Trophoblast cell (in vitro differentiated cells and primary cell): ENCODE measurements around the gene TBL1XR1.

Experiments
- DNase-seq, 2 donors: peaks; one replicate each; pipeline ENCODE4 v3.0.0-alpha.2; 2016
- H2AFZ ChIP-seq: 2 replicates; pipeline ENCODE4 v1.6.1; 2013; ENCODE audit warnings: low read length, moderate library complexity, mild to moderate bottlenecking; ENCODE audit not compliant: insufficient read depth, poor library complexity
- H2AK5ac ChIP-seq: 2 replicates; pipeline ENCODE4 v1.6.1; 2013; ENCODE audit warnings: mild to moderate bottlenecking, low read length
- H2BK120ac ChIP-seq: 2 replicates; pipeline ENCODE4 v1.6.1; 2013; ENCODE audit warnings: low read length, mild to moderate bottlenecking, moderate library complexity; ENCODE audit not compliant: insufficient read depth, poor library complexity
- H2BK12ac ChIP-seq: 2 replicates; pipeline ENCODE4 v1.6.1; 2013; ENCODE audit warnings: mild to moderate bottlenecking, low read length, moderate library complexity
- H2BK5ac ChIP-seq: 2 replicates; pipeline ENCODE4 v1.6.1; 2013; ENCODE audit warnings: low read length, low read depth, moderate library complexity, mild to moderate bottlenecking; ENCODE audit not compliant: poor library complexity
- H3K14ac ChIP-seq: 2 replicates; pipeline ENCODE4 v1.6.1; 2013; ENCODE audit warnings: mild to moderate bottlenecking, low read length
- H3K18ac ChIP-seq: 2 replicates; pipeline ENCODE4 v1.6.1; 2013; ENCODE audit warnings: mild to moderate bottlenecking, low read length
- H3K23ac ChIP-seq: 2 replicates; pipeline ENCODE4 v1.6.1; 2013; ENCODE audit warnings: low read length
- H3K27ac ChIP-seq: 2 replicates; pipeline ENCODE4 v1.5.1; 2013; ENCODE audit warnings: low read depth, mild to moderate bottlenecking, inconsistent platforms, low read length, moderate library complexity
- H3K27me3 ChIP-seq: 2 replicates; pipeline ENCODE4 v1.6.1; 2013; ENCODE audit warnings: inconsistent platforms, mild to moderate bottlenecking, low read length, moderate library complexity; ENCODE audit not compliant: insufficient read depth
- H3K36me3 ChIP-seq, 2 experiments: 1 replicate in 1 of 2; 2 replicates in 1 of 2; pipeline ENCODE4 v1.6.1; 2013; ENCODE audit warnings: low read length in 2 of 2, mild to moderate bottlenecking in 2 of 2, moderate library complexity in 1 of 2; ENCODE audit not compliant: insufficient read depth in 2 of 2, control insufficient read depth in 1 of 2
- H3K4ac ChIP-seq: 2 replicates; pipeline ENCODE4 v1.6.1; 2013; ENCODE audit warnings: low read depth, mild to moderate bottlenecking, low read length, moderate library complexity
- H3K4me1 ChIP-seq, 2 experiments: 1 replicate in 1 of 2; 2 replicates in 1 of 2; pipeline ENCODE4 v1.6.1; 2013; ENCODE audit warnings: low read length in 2 of 2, mild to moderate bottlenecking in 2 of 2, moderate library complexity in 1 of 2; ENCODE audit not compliant: insufficient read depth in 2 of 2, control insufficient read depth in 1 of 2
- H3K4me2 ChIP-seq: 2 replicates; pipeline ENCODE4 v1.6.1; 2013; ENCODE audit warnings: inconsistent platforms, mild to moderate bottlenecking, low read length, moderate library complexity
- H3K4me3 ChIP-seq: 2 replicates; pipeline ENCODE4 v1.5.1; 2013; ENCODE audit warnings: mild to moderate bottlenecking, low read depth, low read length, inconsistent platforms
- H3K79me1 ChIP-seq: one replicate; pipeline ENCODE4 v1.6.1; 2013; ENCODE audit warnings: low read length
- H3K79me2 ChIP-seq: 2 replicates; pipeline ENCODE4 v1.6.1; 2013; ENCODE audit warnings: low read length, mild to moderate bottlenecking; ENCODE audit not compliant: control insufficient read depth, insufficient read depth, poor library complexity
- H3K9ac ChIP-seq: 2 replicates; pipeline ENCODE4 v1.6.1; 2013; ENCODE audit warnings: mild to moderate bottlenecking, low read length
- H3K9me3 ChIP-seq: 2 replicates; pipeline ENCODE4 v1.6.1; 2013; ENCODE audit warnings: low read depth, mild to moderate bottlenecking, control low read depth, inconsistent platforms, low read length; ENCODE audit not compliant: insufficient read depth
- H4K12ac ChIP-seq: 2 replicates; pipeline ENCODE4 v1.6.1; 2013; ENCODE audit warnings: low read depth, mild to moderate bottlenecking, low read length, moderate library complexity
- H4K8ac ChIP-seq: 2 replicates; pipeline ENCODE4 v1.6.1; 2013; ENCODE audit warnings: low read depth, mild to moderate bottlenecking, low read length, moderate library complexity
- H4K91ac ChIP-seq: one replicate; pipeline ENCODE4 v1.6.1; 2013; ENCODE audit warnings: low read depth, mild to moderate bottlenecking, low read length, moderate library complexity
- WGBS: extraction: QIAGEN DNeasy Blood & Tissue Kit; methylation state at CpG from one replicate; pipeline ENCODE4 v1.1.7; 2013; ENCODE audit warnings: missing lambda C conversion rate; ENCODE audit not compliant: insufficient read length, insufficient coverage; ENCODE audit errors: extremely low coverage; 5-methylcytosine and 5-hydroxymethylcytosine counted together

The TBL1XR1 gene

GRCh38 chr3:177196456-177197040 is 734 bp downstream of the TBL1XR1 start:
- H3K4me3 ChIP-seq: peak overlapping the region; percentile 89
- DNase-seq: peak in 1 of 2 donors; percentile 49
- peak overlapping the region; percentile 94 for H3K9ac ChIP-seq
- H3K9me3 ChIP-seq: no peaks in the 10 kb centered on the region
- peak overlapping the region; percentile 96 for H3K27ac ChIP-seq
- peak overlapping the region; percentile 98 for H2BK5ac ChIP-seq
- peaks cover 21% of the 10 kb centered on the region for H3K79me2 ChIP-seq
- no CpG with 5 or more reads among the region's 43 CpGs for WGBS
- peaks cover 18% of the 10 kb centered on the region for H3K79me1 ChIP-seq
- peaks cover 0 to 3% of the 10 kb centered on the region in 2 experiments for H3K4me1 ChIP-seq
- H4K8ac ChIP-seq: peak overlapping the region; percentile 88
- H2AFZ ChIP-seq: peak overlapping the region; percentile 50
- H2AK5ac ChIP-seq: peak overlapping the region; percentile 8
- H3K4me2 ChIP-seq: peak overlapping the region; percentile 91
- peak overlapping the region; percentile 95 for H4K91ac ChIP-seq
- no peaks in the 10 kb centered on the region for H3K27me3 ChIP-seq
- peak overlapping the region; percentile 77 for H2BK120ac ChIP-seq
- peak overlapping the region; percentile 96 for H4K12ac ChIP-seq
- H3K14ac ChIP-seq: peak overlapping the region; percentile 89
- peak overlapping the region; percentile 92 for H3K4ac ChIP-seq
- H3K18ac ChIP-seq: peak overlapping the region; percentile 100
- no peaks in the 10 kb centered on the region for H3K36me3 ChIP-seq
- no peak overlapping the region for H3K23ac ChIP-seq
- H2BK12ac ChIP-seq: peak overlapping the region; percentile 89

GRCh38 chr3:177196008-177196455 is 1.2 kb downstream of the TBL1XR1 start:
- Histone ChIP-seq H3K79me2 (peaks cover 21% of the 10 kb centered on the region), H3K79me1 (peaks cover 18% of the 10 kb centered on the region), H3K9ac (peak overlapping the region; percentile 94), H3K9me3 (no peaks in the 10 kb centered on the region), H3K14ac (peak overlapping the region; percentile 76), H3K4me3 (peak overlapping the region; percentile 89), H3K36me3 (no peaks in the 10 kb centered on the region), H2BK12ac (peak overlapping the region; percentile 89), H4K8ac (peak overlapping the region; percentile 80), H3K27ac (peak overlapping the region; percentile 96), H4K91ac (peak overlapping the region; percentile 95), H3K4me2 (peak overlapping the region; percentile 91), H2AFZ (no peak overlapping the region), H2BK5ac (peak overlapping the region; percentile 98), H3K18ac (peak overlapping the region; percentile 56), H2AK5ac (no peak overlapping the region), H3K27me3 (no peaks in the 10 kb centered on the region), H3K23ac (no peak overlapping the region), H3K4ac (peak overlapping the region; percentile 87), H3K4me1 (peaks cover 0 to 3% of the 10 kb centered on the region in 2 experiments), H2BK120ac (peak overlapping the region; percentile 77), H4K12ac (peak overlapping the region; percentile 74)
- WGBS: no CpG with 5 or more reads among the region's 10 CpGs
- peak in 1 of 2 donors; percentile 46 for DNase-seq

GRCh38 chr3:177195242-177195991 is 1.9 kb downstream of the TBL1XR1 start:
- peak in 1 of 2 donors; percentile 45 for DNase-seq
- Histone ChIP-seq H3K27me3 (no peaks in the 10 kb centered on the region), H4K8ac (peak overlapping the region; percentile 42), H2AFZ (no peak overlapping the region), H3K4ac (peak overlapping the region; percentile 98), H3K9me3 (no peaks in the 10 kb centered on the region), H3K79me1 (peaks cover 18% of the 10 kb centered on the region), H2BK120ac (no peak overlapping the region), H3K4me2 (peak overlapping the region; percentile 91), H3K18ac (no peak overlapping the region), H3K4me1 (peaks cover 0 to 3% of the 10 kb centered on the region in 2 experiments), H3K23ac (no peak overlapping the region), H4K91ac (no peak overlapping the region), H3K36me3 (no peaks in the 10 kb centered on the region), H4K12ac (no peak overlapping the region), H3K79me2 (peaks cover 23% of the 10 kb centered on the region), H3K14ac (no peak overlapping the region), H2AK5ac (no peak overlapping the region), H3K4me3 (peak overlapping the region; percentile 63), H2BK12ac (peak overlapping the region; percentile 70), H3K9ac (no peak overlapping the region), H3K27ac (peak overlapping the region; percentile 67), H2BK5ac (peak overlapping the region; percentile 67)
- WGBS: no CpG with 5 or more reads among the region's 8 CpGs

GRCh38 chr3:177194299-177194698 is 3.0 kb downstream of the TBL1XR1 start:
- Histone ChIP-seq H4K91ac (no peak overlapping the region), H3K79me1 (peaks cover 18% of the 10 kb centered on the region), H3K36me3 (peaks cover 0 to 1% of the 10 kb centered on the region in 2 experiments), H3K4ac (peak overlapping the region; percentile 13), H3K4me2 (no peak overlapping the region), H2AK5ac (no peak overlapping the region), H3K4me1 (peaks cover 0 to 3% of the 10 kb centered on the region in 2 experiments), H3K27me3 (no peaks in the 10 kb centered on the region), H3K27ac (no peak overlapping the region), H4K8ac (no peak overlapping the region), H3K4me3 (no peak overlapping the region), H3K18ac (no peak overlapping the region), H4K12ac (no peak overlapping the region), H3K23ac (no peak overlapping the region), H3K14ac (no peak overlapping the region), H2BK12ac (no peak overlapping the region), H3K79me2 (peaks cover 24% of the 10 kb centered on the region), H2BK120ac (no peak overlapping the region), H2BK5ac (no peak overlapping the region), H3K9ac (no peak overlapping the region), H2AFZ (no peak overlapping the region), H3K9me3 (no peaks in the 10 kb centered on the region)
- whole genome bisulfite sequencing: no CpG with 5 or more reads among the region's 1 CpG
- DNase-seq: no peak
